NCI-H1092 (cell line): ENCODE results near the gene EFNB2.

Source experiments
- DNase-seq: peaks from one replicate; lab custom pipeline; 2025; lab: John Stamatoyannopoulos, UW

Gene EFNB2

GRCh38 chr13:106525865-106526264, 9.6 kb downstream of the EFNB2 start:
- no peak for DNase-seq

GRCh38 chr13:106524108-106524507, 11.4 kb downstream of the EFNB2 start:
- no peak for DNase-seq

DNA sequence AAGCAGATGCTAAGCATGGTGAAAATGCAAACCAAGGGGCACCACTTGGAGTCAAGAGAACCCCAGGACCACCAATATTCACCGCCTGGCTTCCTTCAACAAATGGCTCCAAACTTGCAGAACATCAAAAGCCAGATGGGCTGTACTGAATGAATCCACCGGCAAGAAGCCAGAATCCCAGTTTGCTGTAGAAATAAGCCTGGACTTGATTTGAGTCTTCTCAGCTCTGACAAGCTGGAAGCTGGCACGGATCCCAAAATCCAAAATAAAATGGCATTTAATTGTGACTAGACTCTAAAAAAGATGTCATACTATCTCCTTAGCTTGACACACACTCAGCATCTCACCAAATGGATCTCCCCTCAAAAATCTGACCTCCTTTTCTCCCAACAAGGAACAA, 11.9 kb downstream of the EFNB2 start:
- no peak for DNase-seq

DNA sequence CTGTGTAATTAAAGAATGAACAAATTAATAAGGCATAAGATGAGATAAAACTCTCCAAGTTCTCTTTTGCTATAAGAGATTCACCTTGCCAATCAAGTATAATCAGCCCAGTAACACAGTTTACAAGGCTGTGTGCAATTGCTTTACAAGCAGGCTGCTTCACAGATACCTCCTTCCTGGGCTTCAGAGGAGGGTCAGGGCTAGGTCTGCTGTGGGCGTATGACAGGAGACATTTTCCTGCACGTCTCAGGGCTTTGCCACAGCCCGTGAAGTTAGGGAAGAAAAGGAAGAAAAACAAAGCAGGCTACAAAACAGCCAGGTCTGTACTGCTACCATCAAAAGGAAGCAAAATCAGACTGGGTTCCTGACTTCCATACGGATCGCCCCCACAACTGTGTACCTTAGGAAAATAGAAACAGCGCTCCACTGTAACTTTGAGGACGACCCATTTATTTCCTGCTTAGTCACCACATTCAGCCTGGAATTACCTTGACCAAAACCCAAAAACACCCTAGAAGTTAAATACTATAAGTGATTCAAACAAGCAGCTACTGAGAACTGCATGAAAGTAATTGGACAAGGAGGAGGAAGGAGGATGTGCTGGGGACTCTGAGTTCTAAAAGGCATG, 12.4 kb downstream of the EFNB2 start:
- DNase-seq = no peak

DNA sequence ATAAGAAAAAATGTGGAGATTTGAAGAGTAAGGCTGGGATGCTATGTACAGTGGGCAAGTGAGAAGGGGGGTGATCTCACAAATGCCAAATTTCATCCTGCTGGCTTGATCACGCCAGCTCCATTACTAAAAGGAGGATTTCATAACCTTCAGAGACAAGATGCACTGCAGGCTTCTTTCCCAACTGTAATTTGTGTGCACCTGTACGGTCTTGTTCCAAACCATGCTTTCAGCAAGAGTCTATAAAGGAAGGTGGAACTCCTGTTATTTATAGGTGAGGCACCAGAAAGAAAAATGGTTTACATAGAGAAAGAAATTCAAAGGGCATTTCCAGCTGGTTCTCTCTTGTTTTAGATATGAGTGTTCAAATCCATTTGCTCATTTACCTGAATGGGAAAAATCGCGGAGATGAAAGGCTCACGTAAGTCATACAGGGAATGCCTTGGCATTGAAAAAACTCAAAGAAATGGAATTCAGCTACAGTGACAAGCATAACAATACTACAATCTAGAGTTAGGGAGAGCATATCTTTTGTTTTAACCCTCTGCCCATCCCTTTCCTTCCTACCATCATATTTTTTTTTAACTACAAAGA, 13.3 kb downstream of the EFNB2 start:
- DNase-seq = no peak

- DNase-seq = no peak
These were observed 14.2 kb downstream of the EFNB2 start for GRCh38 chr13:106521095-106521799.

- no peak for DNase-seq
These were observed 15.0 kb downstream of the EFNB2 start for GRCh38 chr13:106520251-106521054.

DNA sequence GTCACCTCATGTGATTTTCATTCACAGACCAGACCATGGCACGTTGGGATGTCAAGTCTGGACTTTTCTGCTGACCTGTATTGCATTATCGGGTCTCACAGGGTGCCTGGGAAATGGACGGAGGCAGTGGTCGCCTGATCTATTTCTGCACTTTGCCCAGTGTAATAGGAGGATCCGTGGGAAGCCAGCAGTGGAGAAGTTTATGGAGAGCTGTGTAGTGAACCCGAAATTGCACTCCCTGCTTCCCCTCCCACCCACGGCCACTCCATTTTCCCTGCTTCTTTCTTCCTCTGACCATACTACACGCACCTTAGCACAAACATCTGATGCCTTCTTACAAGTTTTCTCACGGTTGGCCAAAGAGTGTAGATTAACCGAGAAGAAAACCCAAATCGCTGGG, 16.9 kb downstream of the EFNB2 start:
- no peak for DNase-seq

DNA sequence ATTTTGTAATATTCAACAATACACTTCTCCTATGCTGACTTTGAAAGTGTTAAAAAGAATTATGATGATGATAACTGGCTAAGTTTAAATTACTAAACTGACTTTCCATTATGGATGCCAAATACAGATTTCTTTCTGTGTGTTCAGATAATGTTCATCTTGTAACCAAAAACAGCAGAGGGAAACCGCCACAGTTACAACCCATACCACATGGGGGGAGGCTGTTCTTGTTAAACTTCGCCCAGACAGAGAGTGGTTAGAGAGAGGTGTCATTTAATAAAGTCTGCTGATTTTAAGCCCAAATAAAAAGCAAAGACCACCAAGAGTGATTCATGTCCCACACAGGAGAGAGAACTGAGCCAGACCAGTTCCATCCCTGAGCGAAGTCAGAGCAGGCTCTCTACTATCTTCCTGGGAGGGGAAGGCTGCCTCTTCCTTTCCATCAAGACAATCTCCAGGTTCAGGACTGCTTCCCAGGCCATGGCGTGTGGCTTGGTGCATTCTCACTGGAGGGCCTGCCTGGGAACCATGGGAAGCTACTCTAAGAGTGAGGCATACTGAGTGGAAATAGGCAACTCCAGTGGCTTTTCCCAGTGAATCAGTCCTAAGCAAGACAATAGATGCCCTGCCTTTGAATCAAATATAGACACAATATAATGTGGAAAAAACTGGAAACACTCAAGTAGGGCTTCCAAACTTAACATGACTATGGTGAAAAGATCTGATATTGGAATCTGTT, 18.2 kb downstream of the EFNB2 start:
- DNase-seq = no peak

GRCh38 chr13:106515635-106516254, 19.7 kb downstream of the EFNB2 start:
- no peak for DNase-seq

GRCh38 chr13:106514928-106515634, 20.4 kb downstream of the EFNB2 start:
- no peak for DNase-seq

DNA sequence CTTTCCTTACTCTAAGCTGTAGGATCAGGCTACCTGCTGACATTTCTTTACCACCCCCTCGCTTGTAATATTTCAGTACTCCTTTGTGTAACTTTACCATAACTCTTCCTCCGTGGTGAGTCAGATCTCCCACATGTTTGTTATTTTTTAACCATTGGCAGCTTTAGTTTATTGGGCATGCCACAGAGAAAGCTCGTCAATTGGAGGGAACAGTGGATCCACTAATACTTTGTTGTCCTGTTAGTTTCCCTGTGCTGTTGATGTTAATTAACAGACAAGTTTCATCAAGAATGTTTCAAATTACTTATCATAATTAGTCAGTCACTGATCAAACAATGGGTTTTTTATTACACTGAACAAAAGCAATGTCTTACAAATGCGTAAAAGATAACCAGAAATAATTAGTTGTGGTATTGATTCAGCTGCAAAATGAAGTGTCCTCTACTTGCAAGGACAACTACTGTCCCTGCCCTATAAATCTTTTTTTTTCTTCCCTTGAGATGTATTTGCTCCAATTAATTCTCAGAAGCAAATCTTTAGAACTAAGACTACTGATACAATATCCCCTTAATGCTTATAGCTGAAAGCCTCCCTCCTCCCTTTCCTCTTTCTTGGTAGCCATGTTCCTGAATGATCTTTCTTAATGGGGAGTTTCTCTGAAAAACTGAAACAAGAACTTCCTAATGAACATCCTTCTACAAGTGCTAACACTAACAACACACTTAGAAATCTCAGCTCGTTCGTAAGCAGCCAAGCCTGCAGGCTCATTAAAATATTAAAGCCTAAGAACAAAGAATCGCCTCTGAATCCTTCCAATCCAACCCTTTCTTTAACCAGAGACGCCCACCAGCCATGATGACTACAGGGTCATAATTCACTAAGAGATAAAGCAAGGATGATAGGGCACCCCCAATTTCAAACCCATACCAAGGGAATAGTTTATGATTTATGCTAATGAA, 22.2 kb downstream of the EFNB2 start:
- no peak for DNase-seq

DNA sequence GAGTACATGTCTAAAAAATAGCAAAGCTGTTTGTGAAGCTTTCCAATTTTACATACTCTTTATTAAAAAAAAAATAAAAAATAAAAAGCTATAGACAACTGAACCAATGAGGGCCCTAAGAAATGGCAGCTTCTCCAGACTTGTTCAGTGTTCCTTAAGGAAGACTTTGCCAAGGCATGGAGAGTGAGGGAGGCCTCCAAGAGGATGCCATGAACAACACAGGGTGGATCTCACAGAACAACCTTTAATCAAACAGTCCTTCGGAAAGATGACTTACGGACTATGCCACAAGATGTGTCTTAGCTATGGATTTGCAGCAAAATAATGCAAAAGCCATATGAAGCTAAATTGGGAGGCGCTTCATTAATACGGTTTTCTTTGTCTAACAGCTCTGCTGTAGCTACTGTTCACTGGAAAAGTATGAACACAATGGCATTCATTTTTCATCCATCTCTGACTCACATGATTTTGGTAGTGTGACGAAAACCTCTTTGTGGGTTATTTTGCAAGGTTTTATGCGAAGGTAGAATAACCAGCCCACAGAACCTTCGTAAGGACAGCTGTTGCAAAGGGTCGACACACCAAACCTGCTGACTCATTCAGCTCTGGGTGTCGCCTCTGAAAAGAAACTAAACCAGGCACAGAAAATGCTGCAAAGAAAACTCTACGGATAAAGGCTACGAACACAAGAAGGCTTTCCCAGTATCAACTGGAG, 27.7 kb downstream of the EFNB2 start:
- DNase-seq = no peak

- DNase-seq = no peak
These were observed 29.2 kb downstream of the EFNB2 start for GRCh38 chr13:106506286-106506685.

DNA sequence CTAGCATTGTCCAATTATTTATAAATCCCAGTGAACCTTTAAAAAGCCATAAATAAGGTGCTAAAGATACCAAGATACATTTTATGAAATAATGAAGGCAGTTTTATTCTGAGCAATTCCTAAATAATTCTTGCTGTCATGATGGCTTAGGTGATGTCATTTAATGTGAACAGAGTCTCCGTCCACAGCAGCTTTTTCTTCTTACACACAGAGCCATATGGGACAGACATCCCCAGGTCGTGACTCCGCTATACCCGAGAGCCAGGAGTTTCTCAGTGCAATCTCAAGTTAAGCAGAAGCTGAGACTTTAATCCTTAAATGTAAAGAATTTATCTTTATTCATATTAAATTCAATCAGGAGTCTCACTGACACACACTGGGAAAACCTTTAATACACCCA, 29.7 kb downstream of the EFNB2 start:
- DNase-seq = no peak

DNA sequence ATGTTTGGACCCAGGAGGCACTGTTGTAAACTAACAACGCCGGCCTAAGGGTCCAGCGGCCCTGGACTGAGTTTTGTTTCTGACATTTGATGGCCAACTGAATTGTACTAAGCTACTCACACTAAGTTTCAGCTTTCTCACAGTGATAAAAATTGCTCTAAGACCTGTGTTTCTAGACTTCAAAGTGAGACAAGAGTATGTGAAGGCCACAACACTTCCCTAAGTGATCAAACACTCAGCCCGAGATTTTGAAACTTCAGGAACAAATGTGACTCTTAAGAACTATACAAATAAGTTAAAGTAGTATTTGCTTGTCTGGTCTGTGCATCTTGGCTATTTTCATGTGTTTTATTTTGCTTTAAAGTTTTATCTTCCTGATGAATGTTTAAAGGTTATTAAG, 30.2 kb downstream of the EFNB2 start:
- DNase-seq = no peak

DNA sequence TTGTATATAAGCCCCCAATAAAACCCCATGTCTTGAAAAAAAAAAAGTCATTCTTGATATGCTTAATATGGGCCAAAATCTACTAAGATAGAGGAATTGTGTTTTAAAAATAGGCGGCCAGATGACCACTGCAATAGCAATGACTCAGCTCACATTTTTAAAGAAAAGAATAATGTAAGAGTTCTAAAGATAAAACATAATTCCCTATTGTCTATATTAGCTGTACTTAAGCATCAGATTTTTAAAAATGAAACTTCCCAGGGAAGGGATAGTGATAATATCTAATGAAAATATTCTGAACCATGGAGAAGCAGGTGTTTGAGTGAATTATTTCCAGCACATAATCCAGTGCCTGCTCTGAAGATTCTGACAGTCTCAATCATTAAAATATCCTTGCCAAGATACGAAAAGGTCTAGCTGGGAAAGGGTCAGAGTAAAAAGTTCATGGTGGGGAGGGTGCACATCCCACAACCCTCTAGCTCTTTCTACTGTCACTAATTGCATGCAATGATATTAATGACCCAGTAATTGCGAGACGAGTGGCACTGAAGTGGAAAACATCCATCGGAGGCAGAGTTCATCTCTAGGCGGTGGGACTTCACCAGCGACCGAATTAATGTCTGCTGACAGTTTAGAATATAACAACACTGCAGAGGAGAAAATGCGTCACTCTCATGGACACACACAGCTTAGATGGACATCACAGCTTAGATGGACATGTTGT, 31.6 kb downstream of the EFNB2 start:
- DNase-seq = no peak

GRCh38 chr13:106503272-106503671, 32.2 kb downstream of the EFNB2 start:
- DNase-seq = no peak
